ENCODE measurements around the gene NPSR1.

NPSR1 gene

GRCh38 chr7:34723866-34724490 is 66.0 kb downstream of the NPSR1 start:
- DNase-seq, result no peak

- DNase-seq, result no peak
Observed at GRCh38 chr7:34726221-34726620, 68.2 kb downstream of the NPSR1 start.

- DNase-seq, result no peak
Observed at GRCh38 chr7:34727464-34727995, 69.5 kb downstream of the NPSR1 start.

GRCh38 chr7:34728156-34728555 is 70.1 kb downstream of the NPSR1 start:
- no peak for DNase-seq

- no peak for DNase-seq
Observed at GRCh38 chr7:34734771-34735170, 76.8 kb downstream of the NPSR1 start.

- DNase-seq, result no peak
Observed at GRCh38 chr7:34735526-34735925, 77.5 kb downstream of the NPSR1 start.

GRCh38 chr7:34739651-34740300 is 81.8 kb downstream of the NPSR1 start:
- no peak for DNase-seq

- no peak for DNase-seq
Observed at GRCh38 chr7:34740840-34741239, 82.8 kb downstream of the NPSR1 start.

GRCh38 chr7:34747176-34747781 is 89.3 kb downstream of the NPSR1 start:
- no peak for DNase-seq

- DNase-seq, result no peak
Observed at GRCh38 chr7:34747867-34748727, 90.1 kb downstream of the NPSR1 start.

- no peak for DNase-seq
Observed at GRCh38 chr7:34748728-34749089, 90.7 kb downstream of the NPSR1 start.

GRCh38 chr7:34749446-34749845 is 91.4 kb downstream of the NPSR1 start:
- no peak for DNase-seq

GRCh38 chr7:34750209-34750608 is 92.2 kb downstream of the NPSR1 start:
- DNase-seq, result no peak

- no peak for DNase-seq
Observed at GRCh38 chr7:34750636-34751035, 92.6 kb downstream of the NPSR1 start.

GRCh38 chr7:34751725-34752643 is 94.0 kb downstream of the NPSR1 start:
- no peak for DNase-seq

- DNase-seq, result no peak
Observed at GRCh38 chr7:34752929-34753328, 94.9 kb downstream of the NPSR1 start.

- DNase-seq, result no peak
Observed at GRCh38 chr7:34755008-34755407, 97.0 kb downstream of the NPSR1 start.

GRCh38 chr7:34756025-34756437 is 98.0 kb downstream of the NPSR1 start:
- no peak for DNase-seq

GRCh38 chr7:34756691-34757090 is 98.7 kb downstream of the NPSR1 start:
- DNase-seq, result no peak

GRCh38 chr7:34757570-34758110 is 99.6 kb downstream of the NPSR1 start:
- DNase-seq, result no peak

- DNase-seq, result no peak
Observed at GRCh38 chr7:34758111-34758601, 100.1 kb downstream of the NPSR1 start.

All from CD4-positive, alpha-beta T cell treated with Interleukin-17A for 1 hour (primary cell).